Uterus (tissue), 4 donors: ENCODE results near the gene ELOVL7. TPM values are rescaled to one million over a fixed set of nuclear protein-coding genes. Genes with fewer than 3 reads are reported as not detected.

Experiments
- DNase-seq, 2 donors: peaks; one replicate each; pipeline ENCODE4 v3.0.0-alpha.2; 2019 to 2020
- H3K27ac ChIP-seq, 2 donors: fragments of 200-600 bp; sonication (generic); 1 replicate in 1 of 2; 2 replicates in 1 of 2; pipeline ENCODE4 v1.5.1; 2016 to 2018
- H3K27me3 ChIP-seq, 2 donors: fragments of 200-600 bp; sonication (generic); one replicate each; pipeline ENCODE4 v1.5.1; 2018 to 2019; ENCODE audit warnings: control low read depth in 1 of 2
- H3K36me3 ChIP-seq, 2 donors: fragments of 200-600 bp; sonication (generic); one replicate each; pipeline ENCODE4 v1.5.1; 2019; ENCODE audit warnings: control low read depth in 1 of 2
- H3K4me1 ChIP-seq, 2 donors: fragments of 200-600 bp; sonication (generic); one replicate each; pipeline ENCODE4 v1.5.1; 2018 to 2019; ENCODE audit warnings: control low read depth in 1 of 2
- H3K4me3 ChIP-seq, 2 donors: fragments of 200-600 bp; sonication (generic); 1 replicate in 1 of 2; 2 replicates in 1 of 2; pipeline ENCODE4 v1.5.1; 2018 to 2019; ENCODE audit warnings: mild to moderate bottlenecking in 1 of 2
- H3K9me3 ChIP-seq, 2 donors: fragments of 200-600 bp; sonication (generic); one replicate each; pipeline ENCODE4 v1.5.1; 2019; ENCODE audit warnings: control low read depth in 1 of 2
- POLR2A ChIP-seq, 2 donors: fragments of 450-650 bp; IDR thresholded peaks; one replicate each; pipeline ENCODE4 v1.6.1; 2016; ENCODE audit warnings: antibody characterized with exemption in 2 of 2, mild to moderate bottlenecking in 1 of 2, moderate library complexity in 1 of 2
- intact Hi-C: fragments of 100-400 bp; cut with DNase I; formaldehyde crosslinking; loops from one replicate; pipeline ENCODE4 v1.15.1; 2023; ENCODE audit warnings: low total_unique reads
- total RNA-seq, 4 donors: library from RNA; depleted of rRNA in 3 of 4; stranded (reverse); fragments of >200 nt in 3 of 4; gene quantifications; one replicate each; pipeline versions ENCODE4 v1.1.0 to v1.2.4, GENCODE V29; 2014 to 2023
- TF ChIP-seq, protein P1 (sequence below), 4 experiments: fragments of 200-600 bp in 2 of 4; fragments of 450-650 bp in 2 of 4; sonication (generic) in 2 of 4; IDR thresholded peaks; one replicate each; pipeline ENCODE4 v1.5.1; 2016 to 2019; ENCODE audit warnings: antibody characterized with exemption in 4 of 4, mild to moderate bottlenecking in 2 of 4, moderate library complexity in 1 of 4
- donor health status: DM: yes; HTN: yes; CAD: no.

The ELOVL7 gene
- total RNA-seq, 4 donors from 2014 or later = 1.3 to 8.2 (median 2.9) TPM

DNA sequence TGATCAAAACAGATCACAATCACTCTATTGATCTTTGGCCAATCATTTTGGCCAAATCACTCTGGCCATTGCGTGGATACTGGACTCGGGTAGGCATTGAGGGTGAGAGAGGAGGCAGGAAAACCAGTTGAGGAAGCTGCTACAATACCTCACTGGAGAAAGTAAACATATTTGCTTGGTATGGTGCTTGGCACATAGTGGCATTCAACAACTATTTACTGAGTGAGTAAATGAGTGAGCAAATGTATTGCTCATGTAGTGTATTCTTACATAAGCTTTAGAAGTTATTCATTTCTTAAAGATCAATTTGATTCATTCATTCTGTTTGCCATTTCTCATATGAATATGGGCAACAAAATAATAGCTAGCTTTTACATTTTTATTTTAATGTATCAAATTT, 140.1 kb downstream of the ELOVL7 start:
- Histone ChIP-seq H3K36me3 (no peaks in the 10 kb centered on the region), H3K27me3 (no peaks in the 10 kb centered on the region), H3K9me3 (no peaks in the 10 kb centered on the region), H3K27ac (no peak overlapping the region), H3K4me1 (no peaks in the 10 kb centered on the region), H3K4me3 (no peak overlapping the region)
- TF ChIP-seq, protein P1, sequence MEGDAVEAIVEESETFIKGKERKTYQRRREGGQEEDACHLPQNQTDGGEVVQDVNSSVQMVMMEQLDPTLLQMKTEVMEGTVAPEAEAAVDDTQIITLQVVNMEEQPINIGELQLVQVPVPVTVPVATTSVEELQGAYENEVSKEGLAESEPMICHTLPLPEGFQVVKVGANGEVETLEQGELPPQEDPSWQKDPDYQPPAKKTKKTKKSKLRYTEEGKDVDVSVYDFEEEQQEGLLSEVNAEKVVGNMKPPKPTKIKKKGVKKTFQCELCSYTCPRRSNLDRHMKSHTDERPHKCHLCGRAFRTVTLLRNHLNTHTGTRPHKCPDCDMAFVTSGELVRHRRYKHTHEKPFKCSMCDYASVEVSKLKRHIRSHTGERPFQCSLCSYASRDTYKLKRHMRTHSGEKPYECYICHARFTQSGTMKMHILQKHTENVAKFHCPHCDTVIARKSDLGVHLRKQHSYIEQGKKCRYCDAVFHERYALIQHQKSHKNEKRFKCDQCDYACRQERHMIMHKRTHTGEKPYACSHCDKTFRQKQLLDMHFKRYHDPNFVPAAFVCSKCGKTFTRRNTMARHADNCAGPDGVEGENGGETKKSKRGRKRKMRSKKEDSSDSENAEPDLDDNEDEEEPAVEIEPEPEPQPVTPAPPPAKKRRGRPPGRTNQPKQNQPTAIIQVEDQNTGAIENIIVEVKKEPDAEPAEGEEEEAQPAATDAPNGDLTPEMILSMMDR (IDR thresholded peaks at IDR 0.05) = no peak
- no peak for TF ChIP-seq POLR2A (IDR thresholded peaks at IDR 0.05)
- no peak for DNase-seq
- intact Hi-C loops = no loop called here

Other genes starting within 250 kb of the ELOVL7 start
- 1 to 10 TPM in 1 of 4 donors, not detected in 3; 8.2 TPM for gene DEPDC1B, start 144.1 kb downstream of the ELOVL7 start, total RNA-seq
- gene ERCC8, start 100.8 kb upstream of the ELOVL7 start, total RNA-seq = 10 to 100 TPM in 2 of 4 donors, 1 to 10 TPM in 2; 1.0 to 39.8 (median 6.8) TPM
- gene NDUFAF2, start 100.9 kb upstream of the ELOVL7 start, total RNA-seq = 10 to 100 TPM; 14.1 to 78.9 (median 31.0) TPM